WTC11 (cell line): ENCODE measurements around the gene CCNL1. TPM values are rescaled to one million over a fixed set of nuclear protein-coding genes. Genes with fewer than 3 reads are reported as not detected.

Source experiments
- ATAC-seq: fragments of 200-7000 bp; cut with Tn5 transposase; 2 replicates; pipeline ENCODE4 v1.10.0; 2021; ENCODE audit warnings: mild to moderate bottlenecking, moderate library complexity
- CTCF ChIA-PET: fragments of 300-600 bp; sonication (Branson Sonifier 250); formaldehyde crosslinking; loops from one replicate; lab custom pipeline; 2021; ENCODE audit warnings: antibody characterized with exemption; lab: Charles Lee
- POLR2A ChIA-PET: fragments of 350-600 bp; sonication (Branson Sonifier 250); formaldehyde crosslinking; loops from one replicate; lab custom pipeline; 2021; ENCODE audit warnings: antibody characterized with exemption; lab: Charles Lee
- DNase-seq: peaks from one replicate; pipeline ENCODE4 v3.0.0; 2021; ENCODE audit warnings: low spot score
- H3K27ac Mint-ChIP-seq: 2 replicates; pipeline ENCODE4 v1.8.0; 2021; ENCODE audit warnings: mixed read lengths
- H3K27me3 Mint-ChIP-seq: 2 replicates; pipeline ENCODE4 v1.8.0; 2021; ENCODE audit warnings: low read depth, mild to moderate bottlenecking, moderate library complexity, mixed read lengths
- H3K36me3 Mint-ChIP-seq: 2 replicates; pipeline ENCODE4 v1.8.0; 2021; ENCODE audit warnings: mixed read lengths
- H3K4me1 Mint-ChIP-seq: 2 replicates; pipeline ENCODE4 v1.8.0; 2022; ENCODE audit warnings: mixed read lengths
- H3K4me3 Mint-ChIP-seq: 2 replicates; pipeline ENCODE4 v1.8.0; 2021; ENCODE audit warnings: mild to moderate bottlenecking, moderate library complexity, mixed read lengths
- H3K9me3 Mint-ChIP-seq: 2 replicates; pipeline ENCODE4 v1.8.0; 2021; ENCODE audit warnings: mixed read lengths
- ATF2 ChIP-seq: sonication (generic); formaldehyde crosslinking; IDR thresholded peaks from 2 replicates; pipeline ENCODE4 v1.8.1; 2022; ENCODE audit warnings: low read depth, missing genetic modification reagents, borderline replicate concordance
- CREB1 ChIP-seq: sonication (generic); formaldehyde crosslinking; IDR thresholded peaks from 2 replicates; pipeline ENCODE4 v1.8.0; 2023; ENCODE audit warnings: mild to moderate bottlenecking, missing genetic modification reagents
- CREM ChIP-seq: sonication (generic); formaldehyde crosslinking; IDR thresholded peaks from 2 replicates; pipeline ENCODE4 v1.8.1; 2022; ENCODE audit warnings: mild to moderate bottlenecking, missing genetic modification reagents, moderate library complexity
- EMX1 ChIP-seq: fragments of 250-450 bp; sonication (Bioruptor Pico); IDR thresholded peaks from 2 replicates; pipeline ENCODE4 v1.8.0; 2021; ENCODE audit warnings: mild to moderate bottlenecking
- ESRRA ChIP-seq: sonication (generic); formaldehyde crosslinking; IDR thresholded peaks from 2 replicates; pipeline ENCODE4 v1.8.1; 2022; ENCODE audit warnings: mild to moderate bottlenecking, missing genetic modification reagents, borderline replicate concordance
- FOXK1 ChIP-seq: sonication (generic); formaldehyde crosslinking; IDR thresholded peaks from 2 replicates; pipeline ENCODE4 v1.8.0; 2022; ENCODE audit warnings: mild to moderate bottlenecking, moderate library complexity, missing genetic modification reagents
- FOXP1 ChIP-seq: sonication (generic); formaldehyde crosslinking; IDR thresholded peaks from 2 replicates; pipeline ENCODE4 v1.8.0; 2022; ENCODE audit warnings: missing genetic modification reagents, mild to moderate bottlenecking, moderate library complexity, borderline replicate concordance
- GABPB1 ChIP-seq: sonication (generic); formaldehyde crosslinking; IDR thresholded peaks from 2 replicates; pipeline ENCODE4 v1.8.1; 2023; ENCODE audit warnings: mild to moderate bottlenecking, missing genetic modification reagents
- GRHL2 ChIP-seq: fragments of 250-450 bp; sonication (Bioruptor Pico); IDR thresholded peaks from 2 replicates; pipeline ENCODE4 v1.8.0; 2022; ENCODE audit warnings: mild to moderate bottlenecking, moderate library complexity; ENCODE audit not compliant: insufficient replicate concordance, severe bottlenecking
- JAZF1 ChIP-seq: fragments of 250-450 bp; sonication (Bioruptor Pico); IDR thresholded peaks from 2 replicates; pipeline ENCODE4 v1.9.0; 2021; ENCODE audit warnings: moderate library complexity, mild to moderate bottlenecking, inconsistent platforms
- MAX ChIP-seq: sonication (generic); formaldehyde crosslinking; IDR thresholded peaks from 2 replicates; pipeline ENCODE4 v1.8.0; 2022; ENCODE audit warnings: mild to moderate bottlenecking, missing genetic modification reagents
- NFE2L1 ChIP-seq: sonication (generic); formaldehyde crosslinking; IDR thresholded peaks from 2 replicates; pipeline ENCODE4 v1.8.1; 2023; ENCODE audit warnings: missing genetic modification reagents
- NR1H2 ChIP-seq: sonication (generic); formaldehyde crosslinking; IDR thresholded peaks from 2 replicates; pipeline ENCODE4 v1.9.0; 2021; ENCODE audit warnings: mild to moderate bottlenecking, moderate library complexity, missing genetic modification reagents
- NR2C2 ChIP-seq: sonication (generic); formaldehyde crosslinking; IDR thresholded peaks from 2 replicates; pipeline ENCODE4 v1.8.0; 2022; ENCODE audit warnings: mild to moderate bottlenecking, missing genetic modification reagents
- NR3C1 ChIP-seq: sonication (generic); formaldehyde crosslinking; conservative IDR thresholded peaks from 2 replicates; pipeline ENCODE4 v1.8.1; 2023; ENCODE audit warnings: low read depth, mild to moderate bottlenecking, missing genetic modification reagents
- RORB ChIP-seq: fragments of 250-450 bp; sonication (Bioruptor Pico); IDR thresholded peaks from 2 replicates; pipeline ENCODE4 v1.9.0; 2021; ENCODE audit warnings: mild to moderate bottlenecking
- TEAD1 ChIP-seq: sonication (generic); formaldehyde crosslinking; IDR thresholded peaks from 2 replicates; pipeline ENCODE4 v1.8.0; 2022; ENCODE audit warnings: mild to moderate bottlenecking, missing genetic modification reagents
- TEAD4 ChIP-seq: sonication (generic); formaldehyde crosslinking; IDR thresholded peaks from 2 replicates; pipeline ENCODE4 v1.8.0; 2022; ENCODE audit warnings: mild to moderate bottlenecking, missing genetic modification reagents
- USF2 ChIP-seq: sonication (generic); formaldehyde crosslinking; IDR thresholded peaks from 2 replicates; pipeline ENCODE4 v1.8.1; 2023; ENCODE audit warnings: mild to moderate bottlenecking, missing genetic modification reagents, moderate library complexity
- ZNF232 ChIP-seq: sonication (generic); formaldehyde crosslinking; IDR thresholded peaks from 2 replicates; pipeline ENCODE4 v1.8.0; 2022; ENCODE audit warnings: mild to moderate bottlenecking, missing genetic modification reagents
- ZNF317 ChIP-seq: sonication (generic); formaldehyde crosslinking; IDR thresholded peaks from 2 replicates; pipeline ENCODE4 v1.8.1; 2023; ENCODE audit warnings: low read depth, mild to moderate bottlenecking, moderate library complexity, missing genetic modification reagents, borderline replicate concordance
- ZNF396 ChIP-seq: fragments of 250-450 bp; sonication (Bioruptor Pico); IDR thresholded peaks from 2 replicates; pipeline ENCODE4 v1.8.0; 2021; ENCODE audit warnings: mild to moderate bottlenecking, moderate library complexity, borderline replicate concordance
- ZNF416 ChIP-seq: fragments of 250-450 bp; sonication (Bioruptor Pico); IDR thresholded peaks from 2 replicates; pipeline ENCODE4 v1.9.0; 2021; ENCODE audit warnings: mild to moderate bottlenecking, inconsistent platforms
- total RNA-seq: library from RNA; stranded (reverse); gene quantifications from 3 replicates; pipeline ENCODE4 v1.2.3, GENCODE V29; 2021
- TF ChIP-seq, protein P1 (sequence below): fragments of 250-450 bp; sonication (Bioruptor Pico); IDR thresholded peaks from 2 replicates; pipeline ENCODE4 v2.1.2; 2022; ENCODE audit warnings: mild to moderate bottlenecking, moderate library complexity
- TF ChIP-seq, protein P2 (sequence below): sonication (generic); formaldehyde crosslinking; IDR thresholded peaks from 2 replicates; pipeline ENCODE4 v1.8.1; 2023; ENCODE audit warnings: mild to moderate bottlenecking, missing genetic modification reagents
- TF ChIP-seq, protein P3 (sequence below): sonication (generic); formaldehyde crosslinking; conservative IDR thresholded peaks from 2 replicates; pipeline ENCODE4 v1.8.1; 2023; ENCODE audit warnings: mild to moderate bottlenecking, low read depth, missing genetic modification reagents, moderate library complexity

CCNL1 gene
- total RNA-seq, 1 experiment from 2014 or later: 79.6 TPM

DNA sequence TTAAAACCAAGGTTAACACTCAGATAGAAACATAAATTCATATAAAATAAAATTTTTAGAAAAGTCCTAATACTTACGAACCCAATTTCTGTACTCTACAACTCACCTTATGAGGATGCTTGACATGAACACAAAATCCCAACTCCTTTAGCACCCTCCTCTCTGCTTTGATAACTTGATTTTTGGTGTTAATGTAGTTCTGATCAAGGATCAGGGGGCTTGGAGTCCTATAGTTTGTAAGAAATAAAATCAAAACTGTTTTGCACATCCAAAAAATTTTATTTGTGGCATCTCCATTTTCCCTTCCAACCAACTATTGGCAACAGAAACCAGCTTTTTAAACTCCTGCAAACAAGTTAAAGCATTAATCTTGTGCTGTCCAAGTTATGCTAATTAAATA lies 7.0 kb downstream of the CCNL1 start:
- no peak overlapping the region for H3K4me3 Mint-ChIP-seq
- POLR2A ChIA-PET: no interaction called here
- H3K27ac Mint-ChIP-seq: no peak overlapping the region
- peaks cover 95% of the 10 kb centered on the region for H3K36me3 Mint-ChIP-seq
- peaks cover 23% of the 10 kb centered on the region for H3K4me1 Mint-ChIP-seq
- no peaks in the 10 kb centered on the region for H3K9me3 Mint-ChIP-seq
- TF ChIP-seq, protein P1, sequence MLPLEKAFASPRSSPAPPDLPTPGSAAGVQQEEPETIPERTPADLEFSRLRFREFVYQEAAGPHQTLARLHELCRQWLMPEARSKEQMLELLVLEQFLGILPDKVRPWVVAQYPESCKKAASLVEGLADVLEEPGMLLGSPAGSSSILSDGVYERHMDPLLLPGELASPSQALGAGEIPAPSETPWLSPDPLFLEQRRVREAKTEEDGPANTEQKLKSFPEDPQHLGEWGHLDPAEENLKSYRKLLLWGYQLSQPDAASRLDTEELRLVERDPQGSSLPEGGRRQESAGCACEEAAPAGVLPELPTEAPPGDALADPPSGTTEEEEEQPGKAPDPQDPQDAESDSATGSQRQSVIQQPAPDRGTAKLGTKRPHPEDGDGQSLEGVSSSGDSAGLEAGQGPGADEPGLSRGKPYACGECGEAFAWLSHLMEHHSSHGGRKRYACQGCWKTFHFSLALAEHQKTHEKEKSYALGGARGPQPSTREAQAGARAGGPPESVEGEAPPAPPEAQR (CRISPR knock-in tag): no peak
- no peak for TF ChIP-seq ZNF232
- CTCF ChIA-PET: no interaction called here
- no peak for ATAC-seq
- no peak for DNase-seq
- no peaks in the 10 kb centered on the region for H3K27me3 Mint-ChIP-seq

GRCh38 chr3:157152438-157152837 lies 7.5 kb downstream of the CCNL1 start:
- ATAC-seq (no peak), DNase-seq (no peak)
- Mint-ChIP-seq H3K4me1 (peaks cover 18% of the 10 kb centered on the region), H3K36me3 (peaks cover 93% of the 10 kb centered on the region), H3K27me3 (no peaks in the 10 kb centered on the region), H3K9me3 (no peaks in the 10 kb centered on the region), H3K4me3 (no peak overlapping the region), H3K27ac (no peak overlapping the region)
- ChIA-PET POLR2A (no interaction called here), CTCF (no interaction called here)
- TF ChIP-seq NR1H2: no peak
- TF ChIP-seq GABPB1 (CRISPR knock-in tag): no peak
- TF ChIP-seq FOXP1 (CRISPR knock-in tag): no peak
- TF ChIP-seq ZNF396 (CRISPR knock-in tag): no peak
- TF ChIP-seq CREB1 (CRISPR knock-in tag): no peak
- no peak for TF ChIP-seq CREM (CRISPR knock-in tag)
- no peak for TF ChIP-seq NR3C1 (CRISPR knock-in tag)
- TF ChIP-seq USF2 (CRISPR knock-in tag): no peak
- TF ChIP-seq MAX (CRISPR knock-in tag): no peak
- TF ChIP-seq FOXK1 (CRISPR knock-in tag): no peak
- TF ChIP-seq NFE2L1 (CRISPR knock-in tag): no peak
- no peak for TF ChIP-seq GRHL2 (CRISPR knock-in tag)
- TF ChIP-seq RORB (CRISPR knock-in tag): no peak
- TF ChIP-seq JAZF1 (CRISPR knock-in tag): no peak

DNA sequence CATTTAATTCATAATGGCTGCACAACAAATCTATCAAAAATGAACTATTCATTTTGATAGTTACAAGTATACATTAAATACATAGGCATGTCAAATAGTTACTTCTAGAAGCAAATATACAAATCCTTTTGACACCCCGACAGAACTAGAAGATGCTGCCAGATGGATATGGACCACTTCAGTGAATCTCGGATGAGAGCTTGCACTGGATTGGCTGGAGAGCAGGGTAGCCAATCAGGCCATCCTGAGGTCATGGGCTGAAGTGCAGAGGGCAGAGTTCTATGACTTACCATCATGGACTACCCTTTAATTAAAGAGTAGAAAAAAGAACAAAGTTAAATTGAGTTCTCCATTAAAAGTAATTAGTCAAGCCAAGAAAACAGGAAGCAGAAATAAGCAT lies 8.3 kb downstream of the CCNL1 start:
- Mint-ChIP-seq H3K9me3 (no peaks in the 10 kb centered on the region), H3K36me3 (peaks cover 93% of the 10 kb centered on the region), H3K4me3 (no peak overlapping the region), H3K27me3 (no peaks in the 10 kb centered on the region), H3K27ac (no peak overlapping the region), H3K4me1 (peaks cover 10% of the 10 kb centered on the region)
- DNase-seq (no peak), ATAC-seq (peak; percentile 82)
- ChIA-PET CTCF (no interaction called here), POLR2A (no interaction called here)
- TF ChIP-seq NR2C2 (no peak), EMX1 (no peak), ESRRA (CRISPR knock-in tag) (no peak), ATF2 (CRISPR knock-in tag) (no peak), ZNF317 (CRISPR knock-in tag) (no peak), FOXP1 (CRISPR knock-in tag) (no peak), TEAD4 (CRISPR knock-in tag) (no peak), CREM (CRISPR knock-in tag) (no peak), ZNF416 (CRISPR knock-in tag) (no peak), TEAD1 (CRISPR knock-in tag) (no peak)
- TF ChIP-seq, protein P2, sequence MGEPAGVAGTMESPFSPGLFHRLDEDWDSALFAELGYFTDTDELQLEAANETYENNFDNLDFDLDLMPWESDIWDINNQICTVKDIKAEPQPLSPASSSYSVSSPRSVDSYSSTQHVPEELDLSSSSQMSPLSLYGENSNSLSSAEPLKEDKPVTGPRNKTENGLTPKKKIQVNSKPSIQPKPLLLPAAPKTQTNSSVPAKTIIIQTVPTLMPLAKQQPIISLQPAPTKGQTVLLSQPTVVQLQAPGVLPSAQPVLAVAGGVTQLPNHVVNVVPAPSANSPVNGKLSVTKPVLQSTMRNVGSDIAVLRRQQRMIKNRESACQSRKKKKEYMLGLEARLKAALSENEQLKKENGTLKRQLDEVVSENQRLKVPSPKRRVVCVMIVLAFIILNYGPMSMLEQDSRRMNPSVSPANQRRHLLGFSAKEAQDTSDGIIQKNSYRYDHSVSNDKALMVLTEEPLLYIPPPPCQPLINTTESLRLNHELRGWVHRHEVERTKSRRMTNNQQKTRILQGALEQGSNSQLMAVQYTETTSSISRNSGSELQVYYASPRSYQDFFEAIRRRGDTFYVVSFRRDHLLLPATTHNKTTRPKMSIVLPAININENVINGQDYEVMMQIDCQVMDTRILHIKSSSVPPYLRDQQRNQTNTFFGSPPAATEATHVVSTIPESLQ (CRISPR knock-in tag): no peak
- TF ChIP-seq, protein P3, sequence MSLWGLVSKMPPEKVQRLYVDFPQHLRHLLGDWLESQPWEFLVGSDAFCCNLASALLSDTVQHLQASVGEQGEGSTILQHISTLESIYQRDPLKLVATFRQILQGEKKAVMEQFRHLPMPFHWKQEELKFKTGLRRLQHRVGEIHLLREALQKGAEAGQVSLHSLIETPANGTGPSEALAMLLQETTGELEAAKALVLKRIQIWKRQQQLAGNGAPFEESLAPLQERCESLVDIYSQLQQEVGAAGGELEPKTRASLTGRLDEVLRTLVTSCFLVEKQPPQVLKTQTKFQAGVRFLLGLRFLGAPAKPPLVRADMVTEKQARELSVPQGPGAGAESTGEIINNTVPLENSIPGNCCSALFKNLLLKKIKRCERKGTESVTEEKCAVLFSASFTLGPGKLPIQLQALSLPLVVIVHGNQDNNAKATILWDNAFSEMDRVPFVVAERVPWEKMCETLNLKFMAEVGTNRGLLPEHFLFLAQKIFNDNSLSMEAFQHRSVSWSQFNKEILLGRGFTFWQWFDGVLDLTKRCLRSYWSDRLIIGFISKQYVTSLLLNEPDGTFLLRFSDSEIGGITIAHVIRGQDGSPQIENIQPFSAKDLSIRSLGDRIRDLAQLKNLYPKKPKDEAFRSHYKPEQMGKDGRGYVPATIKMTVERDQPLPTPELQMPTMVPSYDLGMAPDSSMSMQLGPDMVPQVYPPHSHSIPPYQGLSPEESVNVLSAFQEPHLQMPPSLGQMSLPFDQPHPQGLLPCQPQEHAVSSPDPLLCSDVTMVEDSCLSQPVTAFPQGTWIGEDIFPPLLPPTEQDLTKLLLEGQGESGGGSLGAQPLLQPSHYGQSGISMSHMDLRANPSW (CRISPR knock-in tag): no peak
